Sigmoid colon (tissue), 4 donors: ENCODE measurements around the gene SLC15A1.

Experiments
- CTCF ChIP-seq, 4 experiments: fragments of 450-650 bp in 3 of 4; fragments of 200-600 bp in 1 of 4; IDR thresholded peaks; one replicate each; pipeline ENCODE4 v1.5.1; 2016 to 2019; ENCODE audit warnings: antibody characterized with exemption in 4 of 4, mild to moderate bottlenecking in 3 of 4, moderate library complexity in 2 of 4
- EP300 ChIP-seq, 4 donors: sonication (generic); formaldehyde crosslinking; IDR thresholded peaks; one replicate each; pipeline ENCODE4 v1.6.1; 2017; ENCODE audit warnings: antibody characterized with exemption in 4 of 4
- POLR2A ChIP-seq, 2 donors: fragments of 450-650 bp; IDR thresholded peaks; one replicate each; pipeline ENCODE4 v1.6.1; 2016; ENCODE audit warnings: antibody characterized with exemption in 2 of 2, mild to moderate bottlenecking in 2 of 2, moderate library complexity in 2 of 2
- POLR2AphosphoS5 ChIP-seq, 4 donors: sonication (generic); formaldehyde crosslinking; IDR thresholded peaks; one replicate each; pipeline ENCODE4 v1.6.1; 2017; ENCODE audit warnings: antibody characterized with exemption in 4 of 4

DNA sequence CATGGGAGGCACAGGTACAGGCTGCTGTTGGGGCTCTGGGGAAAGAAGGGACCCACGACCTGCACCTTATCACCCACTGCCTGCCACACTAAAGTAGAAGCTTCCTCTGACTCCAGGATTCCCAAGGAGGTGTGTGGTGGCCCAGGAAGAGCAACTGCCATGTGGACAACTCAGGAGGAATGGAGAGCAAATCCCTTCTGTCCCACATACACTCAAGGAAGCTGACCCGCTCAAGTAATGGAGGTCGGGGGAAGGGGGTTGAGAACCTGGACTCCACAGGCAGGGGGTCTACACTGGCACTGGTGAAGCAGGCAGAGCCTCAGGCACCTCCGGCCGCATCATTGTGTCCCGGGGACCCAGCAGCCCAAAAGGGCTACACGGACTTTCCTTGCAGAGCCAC is 29.4 kb upstream of the SLC15A1 start:
- TF ChIP-seq CTCF (IDR thresholded peaks at IDR 0.05) = no peak
- no peak for TF ChIP-seq EP300 (IDR thresholded peaks at IDR 0.05)
- no peak for TF ChIP-seq POLR2A (IDR thresholded peaks at IDR 0.05)
- no peak for TF ChIP-seq POLR2AphosphoS5 (IDR thresholded peaks at IDR 0.05)
